Measurements from ENCODE around the gene CABP1. TPM values are rescaled to one million over a fixed set of nuclear protein-coding genes. Genes with fewer than 3 reads are reported as not detected.

CABP1 gene
- total and polyA plus RNA-seq, 2 of the 13 experiments (the other 11 are each of a cell fraction or from before 2014, with no cell fraction given) = not detected

GRCh38 chr12:120640861-120641833 lies 721 bp downstream of the CABP1 start (continued):
- TF ChIP-seq, protein P1, sequence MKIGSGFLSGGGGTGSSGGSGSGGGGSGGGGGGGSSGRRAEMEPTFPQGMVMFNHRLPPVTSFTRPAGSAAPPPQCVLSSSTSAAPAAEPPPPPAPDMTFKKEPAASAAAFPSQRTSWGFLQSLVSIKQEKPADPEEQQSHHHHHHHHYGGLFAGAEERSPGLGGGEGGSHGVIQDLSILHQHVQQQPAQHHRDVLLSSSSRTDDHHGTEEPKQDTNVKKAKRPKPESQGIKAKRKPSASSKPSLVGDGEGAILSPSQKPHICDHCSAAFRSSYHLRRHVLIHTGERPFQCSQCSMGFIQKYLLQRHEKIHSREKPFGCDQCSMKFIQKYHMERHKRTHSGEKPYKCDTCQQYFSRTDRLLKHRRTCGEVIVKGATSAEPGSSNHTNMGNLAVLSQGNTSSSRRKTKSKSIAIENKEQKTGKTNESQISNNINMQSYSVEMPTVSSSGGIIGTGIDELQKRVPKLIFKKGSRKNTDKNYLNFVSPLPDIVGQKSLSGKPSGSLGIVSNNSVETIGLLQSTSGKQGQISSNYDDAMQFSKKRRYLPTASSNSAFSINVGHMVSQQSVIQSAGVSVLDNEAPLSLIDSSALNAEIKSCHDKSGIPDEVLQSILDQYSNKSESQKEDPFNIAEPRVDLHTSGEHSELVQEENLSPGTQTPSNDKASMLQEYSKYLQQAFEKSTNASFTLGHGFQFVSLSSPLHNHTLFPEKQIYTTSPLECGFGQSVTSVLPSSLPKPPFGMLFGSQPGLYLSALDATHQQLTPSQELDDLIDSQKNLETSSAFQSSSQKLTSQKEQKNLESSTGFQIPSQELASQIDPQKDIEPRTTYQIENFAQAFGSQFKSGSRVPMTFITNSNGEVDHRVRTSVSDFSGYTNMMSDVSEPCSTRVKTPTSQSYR (CRISPR knock-in tag; IDR thresholded peaks at IDR 0.05; ENCODE audit: borderline replicate concordance) = peak; percentile 28; the same call in 1 of the 2 replicates
- TF ChIP-seq SUZ12 (IDR thresholded peaks at IDR 0.05; ENCODE audit: low read depth, low read length) (no peak), RXRA (CRISPR knock-in tag; IDR thresholded peaks at IDR 0.05) (peak; percentile 39; the same call in 1 of the 2 replicates), ZBTB21 (CRISPR knock-in tag; IDR thresholded peaks at IDR 0.05) (no peak), ZNF260 (CRISPR knock-in tag; IDR thresholded peaks at IDR 0.05; ENCODE audit: borderline replicate concordance, low read depth) (no peak), CREM (IDR thresholded peaks at IDR 0.05) (no peak), CREM (CRISPR knock-in tag; IDR thresholded peaks at IDR 0.05) (no peak), HNRNPH1 (optimal IDR thresholded peaks at IDR 0.05; ENCODE audit: low read depth, low read length) (no peak), GTF2F1 (IDR thresholded peaks at IDR 0.05; ENCODE audit: low read length) (no peak), TSC22D2 (CRISPR knock-in tag; IDR thresholded peaks at IDR 0.05; ENCODE audit: borderline replicate concordance) (no peak), ZNF256 (CRISPR knock-in tag; conservative IDR thresholded peaks at IDR 0.05) (no peak), ZNF367 (CRISPR knock-in tag; IDR thresholded peaks at IDR 0.05; ENCODE audit: borderline replicate concordance) (no peak), ISX (CRISPR knock-in tag; conservative IDR thresholded peaks at IDR 0.05) (no peak), SRF (IDR thresholded peaks at IDR 0.05; ENCODE audit: low read depth, low read length) (no peak), NBN (conservative IDR thresholded peaks at IDR 0.05) (no peak), SETDB1 (CRISPR knock-in tag; IDR thresholded peaks at IDR 0.05; ENCODE audit: borderline replicate concordance) (no peak), ZMYM2 (CRISPR knock-in tag; IDR thresholded peaks at IDR 0.05) (no peak), BHLHE40 (IDR thresholded peaks at IDR 0.05; ENCODE audit: low read length) (no peak), KLF11 (CRISPR knock-in tag; IDR thresholded peaks at IDR 0.05) (no peak), AGO1 (IDR thresholded peaks at IDR 0.05; ENCODE audit: low read depth, low read length, poor library complexity, severe bottlenecking) (no peak), POGZ (CRISPR knock-in tag; IDR thresholded peaks at IDR 0.05) (no peak), ZNF230 (CRISPR knock-in tag; IDR thresholded peaks at IDR 0.05) (no peak), NFATC3 (CRISPR knock-in tag; IDR thresholded peaks at IDR 0.05) (no peak), NCOA5 (CRISPR knock-in tag; IDR thresholded peaks at IDR 0.05) (no peak), ZFP62 (CRISPR knock-in tag; IDR thresholded peaks at IDR 0.05) (no peak), PITX1 (CRISPR knock-in tag; IDR thresholded peaks at IDR 0.05) (no peak), ZNF766 (CRISPR knock-in tag; IDR thresholded peaks at IDR 0.05; ENCODE audit: borderline replicate concordance) (no peak)
- TF ChIP-seq, protein P2, sequence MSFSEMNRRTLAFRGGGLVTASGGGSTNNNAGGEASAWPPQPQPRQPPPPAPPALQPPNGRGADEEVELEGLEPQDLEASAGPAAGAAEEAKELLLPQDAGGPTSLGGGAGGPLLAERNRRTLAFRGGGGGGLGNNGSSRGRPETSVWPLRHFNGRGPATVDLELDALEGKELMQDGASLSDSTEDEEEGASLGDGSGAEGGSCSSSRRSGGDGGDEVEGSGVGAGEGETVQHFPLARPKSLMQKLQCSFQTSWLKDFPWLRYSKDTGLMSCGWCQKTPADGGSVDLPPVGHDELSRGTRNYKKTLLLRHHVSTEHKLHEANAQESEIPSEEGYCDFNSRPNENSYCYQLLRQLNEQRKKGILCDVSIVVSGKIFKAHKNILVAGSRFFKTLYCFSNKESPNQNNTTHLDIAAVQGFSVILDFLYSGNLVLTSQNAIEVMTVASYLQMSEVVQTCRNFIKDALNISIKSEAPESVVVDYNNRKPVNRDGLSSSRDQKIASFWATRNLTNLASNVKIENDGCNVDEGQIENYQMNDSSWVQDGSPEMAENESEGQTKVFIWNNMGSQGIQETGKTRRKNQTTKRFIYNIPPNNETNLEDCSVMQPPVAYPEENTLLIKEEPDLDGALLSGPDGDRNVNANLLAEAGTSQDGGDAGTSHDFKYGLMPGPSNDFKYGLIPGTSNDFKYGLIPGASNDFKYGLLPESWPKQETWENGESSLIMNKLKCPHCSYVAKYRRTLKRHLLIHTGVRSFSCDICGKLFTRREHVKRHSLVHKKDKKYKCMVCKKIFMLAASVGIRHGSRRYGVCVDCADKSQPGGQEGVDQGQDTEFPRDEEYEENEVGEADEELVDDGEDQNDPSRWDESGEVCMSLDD (CRISPR knock-in tag; IDR thresholded peaks at IDR 0.05; ENCODE audit: borderline replicate concordance) = no peak
